Stimulated activated CD8-positive, alpha-beta memory T cell treated with anti-CD3 and anti-CD28 coated beads, Interleukin-15, amount 100 ng/mL, for 48 hours (primary cell): ENCODE results near the gene CPNE8.
"Not testable (repeated sequence)": the region's sequence is repeated elsewhere in the genome, so short reads cannot be mapped to it uniquely, and the experiment has no call there.

ENCODE experiments used
- DNase-seq, 2 donors: peaks; one replicate each; pipeline ENCODE4 v3.0.0-alpha.2; 2020; ENCODE audit warnings: low read depth in 2 of 2

Gene CPNE8

GRCh38 chr12:38825006-38825405, 80.4 kb downstream of the CPNE8 start:
- no peak for DNase-seq

- no peak for DNase-seq
These were observed 81.7 kb downstream of the CPNE8 start for GRCh38 chr12:38823738-38824137.

GRCh38 chr12:38823314-38823713, 82.1 kb downstream of the CPNE8 start:
- DNase-seq, result no peak

GRCh38 chr12:38817942-38818341, 87.4 kb downstream of the CPNE8 start:
- DNase-seq, result no peak

GRCh38 chr12:38813923-38814322, 91.5 kb downstream of the CPNE8 start:
- DNase-seq, result no peak

GRCh38 chr12:38811814-38812356, 93.5 kb downstream of the CPNE8 start:
- DNase-seq, result no peak

- no peak for DNase-seq
These were observed 95.6 kb downstream of the CPNE8 start for GRCh38 chr12:38809832-38810231.

- no peak for DNase-seq
These were observed 117.3 kb downstream of the CPNE8 start for GRCh38 chr12:38788106-38788505.

GRCh38 chr12:38785381-38785780, 120.0 kb downstream of the CPNE8 start:
- DNase-seq, result no peak

GRCh38 chr12:38783304-38783703, 122.1 kb downstream of the CPNE8 start:
- DNase-seq, result no peak

GRCh38 chr12:38782359-38782758, 123.0 kb downstream of the CPNE8 start:
- DNase-seq, result no peak

GRCh38 chr12:38776647-38777046, 128.7 kb downstream of the CPNE8 start:
- no peak for DNase-seq

GRCh38 chr12:38775457-38775856, 129.9 kb downstream of the CPNE8 start:
- DNase-seq, result no peak

- DNase-seq, result no peak
These were observed 133.0 kb downstream of the CPNE8 start for GRCh38 chr12:38772437-38772836.

- DNase-seq, result peak; percentile 0 to 3
These were observed 133.5 kb downstream of the CPNE8 start for GRCh38 chr12:38771871-38772270.

GRCh38 chr12:38761636-38762342, 143.6 kb downstream of the CPNE8 start:
- DNase-seq, result no peak

GRCh38 chr12:38761111-38761510, 144.3 kb downstream of the CPNE8 start:
- no peak for DNase-seq

- DNase-seq, result no peak
These were observed 145.8 kb downstream of the CPNE8 start for GRCh38 chr12:38759621-38760020.

GRCh38 chr12:38746744-38747143, 158.6 kb downstream of the CPNE8 start:
- DNase-seq, result no peak

GRCh38 chr12:38745601-38746000, 159.8 kb downstream of the CPNE8 start:
- DNase-seq, result no peak

GRCh38 chr12:38744041-38744440, 161.3 kb downstream of the CPNE8 start:
- DNase-seq, result no peak

GRCh38 chr12:38742496-38742895, 162.9 kb downstream of the CPNE8 start:
- not testable (repeated sequence) for DNase-seq

- DNase-seq, result no peak
These were observed 168.6 kb downstream of the CPNE8 start for GRCh38 chr12:38736821-38737220.

GRCh38 chr12:38732761-38733160, 172.6 kb downstream of the CPNE8 start:
- no peak for DNase-seq
